GM18507 (cell line): Measurements from ENCODE around the gene TRIM45.
"Not testable (repeated sequence)": the region's sequence is repeated elsewhere in the genome, so short reads cannot be mapped to it uniquely, and the experiment has no call there.

Experiments used
- DNase-seq: peaks from one replicate; pipeline ENCODE4 v3.0.0; 2011; ENCODE audit warnings: low read depth; ENCODE audit not compliant: insufficient read length; ENCODE audit errors: extremely low spot score
- FAIRE-seq: peaks from 2 replicates; lab custom pipeline; 2011; peaks lifted over from hg19 to GRCh38; lab: Jason Lieb, UNC

Gene TRIM45

GRCh38 chr1:117137281-117137855 lies 15.8 kb upstream of the TRIM45 start:
- DNase-seq (no peak), FAIRE-seq (no peak)

- no peak for DNase-seq
- FAIRE-seq = no peak
Observed at GRCh38 chr1:117136749-117137148, 15.2 kb upstream of the TRIM45 start.

- no peak for DNase-seq
- no peak for FAIRE-seq
Observed at GRCh38 chr1:117135329-117135728, 13.8 kb upstream of the TRIM45 start.

GRCh38 chr1:117130526-117130925 lies 9.0 kb upstream of the TRIM45 start:
- DNase-seq (no peak), FAIRE-seq (no peak)

GRCh38 chr1:117128323-117129079 lies 7.0 kb upstream of the TRIM45 start:
- FAIRE-seq = peak; percentile 52
- DNase-seq = no peak

GRCh38 chr1:117127795-117128194 lies 6.2 kb upstream of the TRIM45 start:
- DNase-seq (no peak), FAIRE-seq (no peak)

GRCh38 chr1:117124661-117125060 lies 3.1 kb upstream of the TRIM45 start:
- FAIRE-seq = no peak
- DNase-seq = no peak

- DNase-seq = no peak
Observed at GRCh38 chr1:117123274-117123673, 1.7 kb upstream of the TRIM45 start.

GRCh38 chr1:117122330-117123025 lies 929 bp upstream of the TRIM45 start:
- DNase-seq (no peak), FAIRE-seq (no peak)

More at GRCh38 chr1:117123274-117123673, 1.7 kb upstream of the TRIM45 start:
- FAIRE-seq = no peak

GRCh38 chr1:117120774-117121588 lies 568 bp downstream of the TRIM45 start:
- FAIRE-seq (no peak), DNase-seq (no peak)

- DNase-seq, FAIRE-seq: not testable (repeated sequence)
Observed at GRCh38 chr1:117119144-117119543, 2.4 kb downstream of the TRIM45 start.

GRCh38 chr1:117118137-117118536 lies 3.4 kb downstream of the TRIM45 start:
- DNase-seq (no peak), FAIRE-seq (no peak)

- FAIRE-seq (no peak), DNase-seq (no peak)
Observed at GRCh38 chr1:117117697-117118096, 3.9 kb downstream of the TRIM45 start.

- no peak for FAIRE-seq
- no peak for DNase-seq
Observed at GRCh38 chr1:117116784-117117130, 4.8 kb downstream of the TRIM45 start.

GRCh38 chr1:117116090-117116783 lies 5.3 kb downstream of the TRIM45 start:
- no peak for DNase-seq
- FAIRE-seq = no peak

- FAIRE-seq (no peak), DNase-seq (no peak)
Observed at GRCh38 chr1:117114877-117115276, 6.7 kb downstream of the TRIM45 start.

- DNase-seq = no peak
- FAIRE-seq = no peak
Observed at GRCh38 chr1:117113199-117113598, 8.3 kb downstream of the TRIM45 start.

GRCh38 chr1:117112047-117112717 lies 9.4 kb downstream of the TRIM45 start:
- no peak for DNase-seq

GRCh38 chr1:117110774-117111173 lies 10.8 kb downstream of the TRIM45 start:
- FAIRE-seq (no peak), DNase-seq (no peak)

More at GRCh38 chr1:117112047-117112717, 9.4 kb downstream of the TRIM45 start:
- FAIRE-seq = no peak
